ENCODE measurements around the gene SLC38A1.

DNA sequence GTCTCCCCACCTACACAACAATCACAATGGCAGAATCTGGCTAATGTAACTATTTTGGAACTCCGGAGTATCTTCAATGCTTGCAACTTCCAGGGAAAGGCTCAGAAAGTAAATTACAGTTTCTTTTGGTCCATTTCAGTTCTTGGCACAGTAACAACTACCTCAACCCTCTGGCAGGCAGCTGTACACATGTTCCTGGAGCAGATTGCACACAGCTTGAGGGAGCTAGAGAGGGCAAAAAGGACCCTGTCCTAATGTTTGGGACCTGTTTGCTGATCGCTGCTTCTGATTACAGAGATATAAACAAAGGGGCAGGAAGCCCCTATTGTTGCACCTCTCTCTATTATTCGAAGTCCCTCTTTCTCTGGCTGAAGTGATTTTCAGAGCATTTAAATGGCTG, 35.2 kb upstream of the SLC38A1 start:
- no peak for TF ChIP-seq YY1 (IDR thresholded peaks at IDR 0.05; ENCODE audit: insufficient read depth, insufficient read length)
- no peak for TF ChIP-seq SUZ12 (IDR thresholded peaks at IDR 0.05; ENCODE audit: extremely low read depth, insufficient read depth, insufficient read length)
